ENCODE measurements around the gene TACC2.

TACC2 gene

GRCh38 chr10:122173337-122173736 lies 184.4 kb downstream of the TACC2 start:
- DNase-seq: no peak

- DNase-seq: no peak
Measured at GRCh38 chr10:122173766-122174435, 184.9 kb downstream of the TACC2 start.

GRCh38 chr10:122176232-122177213 lies 187.6 kb downstream of the TACC2 start:
- DNase-seq: no peak

- no peak for DNase-seq
Measured at GRCh38 chr10:122178655-122179054, 189.7 kb downstream of the TACC2 start.

GRCh38 chr10:122181041-122181732 lies 192.2 kb downstream of the TACC2 start:
- no peak for DNase-seq

GRCh38 chr10:122181876-122182275 lies 192.9 kb downstream of the TACC2 start:
- no peak for DNase-seq

GRCh38 chr10:122182308-122182707 lies 193.3 kb downstream of the TACC2 start:
- DNase-seq: no peak

GRCh38 chr10:122184254-122184653 lies 195.3 kb downstream of the TACC2 start:
- no peak for DNase-seq

- no peak for DNase-seq
Measured at GRCh38 chr10:122185643-122186042, 196.7 kb downstream of the TACC2 start.

GRCh38 chr10:122186816-122187810 lies 198.2 kb downstream of the TACC2 start:
- no peak for DNase-seq

GRCh38 chr10:122188706-122189105 lies 199.7 kb downstream of the TACC2 start:
- no peak for DNase-seq

- no peak for DNase-seq
Measured at GRCh38 chr10:122189185-122189584, 200.2 kb downstream of the TACC2 start.

- DNase-seq: no peak
Measured at GRCh38 chr10:122190176-122190943, 201.4 kb downstream of the TACC2 start.

GRCh38 chr10:122191936-122192541 lies 203.1 kb downstream of the TACC2 start:
- no peak for DNase-seq

- no peak for DNase-seq
Measured at GRCh38 chr10:122194251-122194650, 205.3 kb downstream of the TACC2 start.

- DNase-seq: no peak
Measured at GRCh38 chr10:122196218-122196617, 207.3 kb downstream of the TACC2 start.

GRCh38 chr10:122197611-122198222 lies 208.8 kb downstream of the TACC2 start:
- DNase-seq: no peak

GRCh38 chr10:122198631-122199030 lies 209.7 kb downstream of the TACC2 start:
- no peak for DNase-seq

GRCh38 chr10:122199070-122199469 lies 210.1 kb downstream of the TACC2 start:
- no peak for DNase-seq

GRCh38 chr10:122199689-122200088 lies 210.7 kb downstream of the TACC2 start:
- no peak for DNase-seq

All from stimulated activated naive CD4-positive, alpha-beta T cell (primary cell).